Esophagus mucosa (tissue), 1 donor: ENCODE data around the gene BARHL1. TPM values are rescaled to one million over a fixed set of nuclear protein-coding genes. Genes with fewer than 3 reads are reported as not detected.
A peak's percentile ranks its signal among the peaks of the same experiment; 100 is the strongest.

ENCODE experiments used
- ATAC-seq: fragments of 200-7000 bp; cut with Tn5 transposase; one replicate; pipeline ENCODE4 v1.9.1; 2020
- total RNA-seq: library from RNA; stranded (reverse); gene quantifications from one replicate; pipeline ENCODE4 v1.2.4, GENCODE V29; 2023
- donor health status: DM: yes; HTN: yes; CAD: no.

BARHL1 gene
- total RNA-seq, 1 donor from 2014 or later: not detected

DNA sequence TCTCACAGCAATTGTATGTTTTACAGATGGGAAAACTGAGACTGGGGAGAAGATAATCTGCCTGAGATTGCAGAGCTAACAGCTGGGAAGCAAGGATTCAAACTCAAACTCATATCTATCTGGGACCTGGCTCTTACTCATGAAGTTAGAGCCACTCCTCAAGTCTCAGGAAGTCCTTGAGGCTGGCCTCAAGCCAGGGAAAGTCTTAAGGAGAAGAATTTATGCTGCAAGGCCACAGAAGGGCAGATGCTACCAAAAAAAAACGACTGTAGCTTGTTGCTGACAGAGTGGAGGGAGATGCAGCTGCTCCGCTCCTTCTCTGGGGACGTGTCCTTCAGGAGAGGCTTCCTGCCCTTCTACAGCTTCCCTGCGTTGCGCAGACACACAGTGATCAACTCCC lies 39.8 kb downstream of the BARHL1 start:
- no peak for ATAC-seq

DNA sequence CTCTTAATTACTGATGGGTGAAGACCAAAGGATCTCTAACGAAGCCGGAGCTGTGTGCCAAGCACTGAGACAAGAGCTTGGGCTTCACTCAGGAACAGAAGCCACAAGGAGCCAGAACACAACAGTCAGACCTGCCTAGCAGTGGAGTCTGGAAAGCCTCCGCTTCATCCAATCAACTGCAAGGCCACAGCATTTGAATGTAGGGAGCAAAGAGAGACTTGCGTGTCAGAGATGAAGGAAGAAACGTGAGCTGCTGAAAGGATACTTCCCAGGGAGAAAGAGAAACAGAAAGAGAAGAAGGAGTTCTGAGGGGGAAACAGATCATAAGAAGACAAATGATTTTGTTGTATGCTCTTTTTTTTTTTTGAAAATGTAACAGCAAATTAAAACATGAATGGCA lies 43.9 kb downstream of the BARHL1 start:
- ATAC-seq: no peak

DNA sequence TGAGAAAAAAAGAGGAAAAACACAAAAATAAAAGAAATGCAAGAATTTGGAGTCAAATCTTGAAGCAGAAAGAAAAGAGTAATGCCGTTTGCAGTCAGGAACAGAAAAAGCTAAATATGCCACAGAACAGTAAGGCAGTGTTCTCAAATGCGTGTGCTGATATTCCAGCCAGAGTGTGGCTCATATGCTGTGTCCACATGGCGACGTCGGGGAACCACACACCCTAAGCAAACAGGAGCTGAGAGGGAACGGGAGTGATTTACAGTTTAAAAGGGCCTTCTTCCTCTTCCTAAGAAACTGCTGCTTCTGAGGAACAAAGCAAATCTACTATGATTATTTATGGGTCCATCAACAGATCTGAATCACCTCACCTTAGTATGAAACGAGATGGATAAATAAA lies 44.7 kb downstream of the BARHL1 start:
- ATAC-seq: no peak

DNA sequence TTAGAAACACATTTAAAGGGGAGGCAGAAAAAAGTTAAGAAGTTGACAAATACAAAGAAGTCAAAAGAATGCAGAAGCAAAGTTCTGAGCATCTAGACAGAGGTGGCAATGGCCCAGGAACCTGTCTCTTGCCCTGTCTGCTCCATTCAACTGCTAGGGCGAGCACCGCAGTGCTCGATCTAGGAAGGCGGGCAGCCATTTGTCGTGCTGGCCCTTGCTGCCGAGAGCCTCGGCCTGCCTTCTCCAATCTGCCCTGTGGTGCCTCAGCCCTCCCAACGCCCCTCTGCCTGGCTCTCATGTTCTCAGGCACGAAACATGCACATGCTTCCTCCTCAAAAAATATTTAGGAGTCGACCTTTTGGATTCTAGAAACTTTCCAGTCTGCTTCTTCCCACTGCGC lies 45.2 kb downstream of the BARHL1 start:
- ATAC-seq: no peak

DNA sequence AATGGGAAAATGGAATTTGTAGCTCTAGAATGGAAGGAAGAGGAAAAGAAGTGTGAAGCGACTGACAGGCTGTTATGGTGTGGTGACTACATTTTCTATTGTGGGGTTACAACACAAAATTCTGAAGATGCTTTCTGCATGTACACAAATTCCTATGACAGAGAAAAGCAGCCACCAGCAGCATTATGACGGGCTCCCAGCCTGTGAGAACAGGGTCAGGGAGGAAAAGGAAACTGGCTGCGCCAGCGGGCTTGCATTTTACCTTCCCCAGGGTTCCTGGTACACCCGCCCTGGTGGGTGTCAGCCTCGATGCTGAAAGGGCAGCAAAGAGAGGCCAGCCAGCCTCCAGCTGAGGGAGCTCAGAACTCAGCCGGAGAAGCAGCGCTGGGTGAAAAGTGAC lies 46.3 kb downstream of the BARHL1 start:
- no peak for ATAC-seq

DNA sequence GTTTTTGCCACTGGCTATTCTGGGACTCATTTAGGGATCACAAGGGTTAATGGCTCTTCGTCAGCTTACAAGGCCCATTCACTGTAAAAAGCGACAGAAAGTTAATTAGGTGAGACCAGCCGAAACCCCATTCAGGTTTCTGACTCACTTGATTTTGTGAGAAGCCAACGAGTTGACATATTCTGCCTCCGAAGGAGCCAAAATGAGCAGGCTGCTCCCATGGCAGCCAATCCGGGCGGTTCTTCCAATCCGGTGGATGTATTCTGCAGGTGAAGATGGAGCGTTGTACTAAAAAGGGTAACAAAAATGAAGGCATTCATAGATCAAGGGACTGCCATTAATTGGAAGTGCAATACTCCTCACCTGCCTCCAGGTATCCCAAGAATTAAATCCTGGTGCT lies 47.7 kb downstream of the BARHL1 start:
- ATAC-seq: no peak

DNA sequence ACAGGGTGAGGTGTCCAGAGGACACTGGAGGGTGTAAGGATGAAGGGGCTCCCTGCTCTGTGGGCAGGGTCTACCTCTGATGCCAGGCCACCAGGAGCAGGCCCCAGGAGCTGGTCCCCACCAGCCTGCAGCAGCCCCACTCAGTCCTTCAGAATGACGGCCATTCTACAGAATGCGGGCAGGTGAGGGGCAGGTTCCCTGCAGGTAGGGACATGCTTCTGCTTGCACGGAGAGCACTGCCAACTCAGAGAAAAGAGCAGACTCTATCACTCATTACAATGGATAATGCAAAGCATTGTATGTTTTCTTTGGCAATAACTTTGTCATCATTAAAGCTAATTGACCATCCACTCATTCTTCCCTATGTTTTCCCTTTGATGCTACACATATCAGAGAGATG lies 48.4 kb downstream of the BARHL1 start:
- ATAC-seq: peak; percentile 62

DNA sequence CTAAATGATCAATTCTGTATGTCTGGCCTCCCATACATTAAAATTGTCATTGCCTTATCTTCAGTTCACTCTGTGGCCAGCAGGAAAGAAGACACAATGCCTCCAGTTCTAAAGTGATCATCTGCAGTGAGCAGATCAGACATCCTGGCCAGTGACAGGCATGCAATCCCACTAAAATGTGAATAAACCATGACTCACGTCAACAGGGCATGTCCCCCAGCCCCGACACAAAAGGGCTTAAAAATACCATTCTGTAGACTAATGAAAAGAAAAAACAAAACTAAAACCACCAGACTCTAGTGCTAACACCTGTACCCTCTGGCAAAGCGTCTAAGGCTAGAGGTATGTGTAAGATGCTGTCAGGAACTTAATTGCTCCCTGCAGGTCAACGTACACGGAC lies 48.9 kb downstream of the BARHL1 start:
- no peak for ATAC-seq

GRCh38 chr9:132631685-132632084 lies 49.3 kb downstream of the BARHL1 start:
- ATAC-seq: no peak

DNA sequence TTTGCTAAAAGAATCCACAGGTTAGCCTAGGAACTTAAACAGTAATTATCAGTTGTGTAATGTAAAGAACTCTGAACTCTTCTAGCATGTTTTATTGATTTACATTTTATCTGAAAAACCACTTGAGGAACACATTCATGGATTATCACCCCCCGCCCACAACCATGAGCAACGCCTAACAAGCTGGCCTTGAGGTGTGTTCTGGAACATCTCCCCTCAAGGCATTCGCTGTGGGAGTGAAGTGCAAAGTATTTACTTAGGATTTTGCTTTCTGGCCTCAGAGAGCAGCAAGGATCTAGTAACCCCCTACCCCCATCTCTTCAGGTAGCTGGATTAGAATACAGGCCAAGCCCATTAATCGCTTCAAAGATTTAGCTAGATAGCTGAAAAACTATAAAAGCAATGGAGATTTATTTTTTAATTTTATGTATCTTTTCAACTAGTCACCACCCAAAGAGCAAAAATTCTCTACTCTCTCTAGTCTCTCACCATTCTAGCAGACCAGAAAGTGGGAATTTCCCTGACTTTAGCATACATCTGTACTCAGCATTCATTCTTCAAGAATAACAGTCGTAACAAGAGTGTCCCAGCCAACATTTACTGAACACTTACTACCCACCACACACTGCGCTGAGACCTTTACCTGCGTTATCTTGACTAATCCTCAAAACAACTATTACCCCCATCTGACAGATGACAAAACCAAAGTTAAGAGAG lies 50.2 kb downstream of the BARHL1 start:
- ATAC-seq: no peak

DNA sequence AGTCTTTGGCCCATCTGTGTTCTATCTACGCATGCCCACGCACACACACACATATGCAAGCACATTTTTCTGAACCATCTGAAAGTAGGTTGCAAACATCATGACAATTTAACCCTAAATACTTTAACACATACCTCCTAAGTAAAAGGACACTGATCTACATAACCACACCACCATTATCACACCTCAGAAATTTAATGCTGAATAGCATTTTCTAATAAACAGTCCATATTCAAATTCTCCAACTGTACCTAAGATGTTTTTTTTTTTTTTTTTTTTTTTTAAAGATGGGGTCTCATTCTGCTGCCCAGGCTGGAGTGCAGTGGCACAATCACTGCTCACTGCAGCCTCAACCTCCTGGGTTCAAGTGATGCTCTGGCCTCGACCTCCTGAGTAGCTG lies 51.9 kb downstream of the BARHL1 start:
- ATAC-seq: no peak

DNA sequence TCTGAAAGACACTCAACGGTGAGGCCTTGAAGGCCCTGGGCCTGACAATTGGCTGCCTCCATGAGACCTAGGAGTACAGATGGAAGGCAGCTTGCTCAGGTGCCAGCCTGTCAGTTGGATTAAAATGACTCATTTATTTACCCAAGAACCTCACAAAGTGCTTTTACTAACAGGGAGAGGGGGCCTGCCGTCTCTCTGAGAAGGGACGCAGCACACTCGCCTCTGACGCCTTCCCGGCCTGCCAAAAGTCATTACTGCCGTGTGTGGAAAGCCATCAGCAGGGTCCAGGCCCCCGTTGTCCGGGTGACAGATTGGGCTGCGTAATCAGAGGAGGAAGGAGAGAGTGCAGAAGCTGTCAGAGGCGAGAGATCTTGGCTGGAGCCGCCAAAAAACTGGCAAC lies 54.9 kb downstream of the BARHL1 start:
- no peak for ATAC-seq

DNA sequence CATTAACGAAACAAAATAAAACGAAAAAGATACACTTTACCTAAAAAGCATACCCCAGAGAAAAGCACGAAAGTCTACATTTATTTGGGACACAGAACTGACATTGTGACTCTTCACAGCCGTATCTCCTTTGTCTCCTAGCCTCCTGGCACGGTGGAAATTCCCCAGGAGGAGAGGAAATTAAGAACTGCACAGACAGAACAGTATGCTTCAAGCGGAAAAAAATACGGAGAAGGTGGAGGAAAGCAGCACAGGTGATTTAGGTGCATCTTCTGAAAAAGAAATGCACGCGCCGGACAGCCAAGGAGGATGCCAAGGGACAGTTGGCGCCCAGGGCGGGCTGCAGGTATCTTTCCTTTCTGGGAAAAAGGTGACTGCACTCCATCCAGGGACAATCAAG lies 55.4 kb downstream of the BARHL1 start:
- no peak for ATAC-seq

DNA sequence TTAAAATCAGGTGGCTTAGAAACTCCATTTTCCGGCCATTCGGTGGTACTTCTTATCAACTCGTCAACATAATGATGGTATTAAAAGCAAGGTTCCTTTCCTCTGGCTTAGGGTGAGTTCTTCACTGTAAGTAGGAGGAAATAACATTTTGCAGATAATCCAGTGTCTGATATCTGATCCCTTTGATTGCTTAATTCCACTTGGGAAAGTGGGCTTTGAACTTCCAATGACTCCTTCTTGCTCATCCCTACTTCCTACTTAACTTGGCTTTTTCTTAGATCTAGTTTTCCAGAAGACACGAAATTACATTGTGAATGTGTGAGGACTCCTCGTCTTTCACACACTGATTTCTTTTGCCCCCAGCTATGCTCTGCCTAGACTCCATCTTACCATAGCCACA lies 55.8 kb downstream of the BARHL1 start:
- no peak for ATAC-seq

DNA sequence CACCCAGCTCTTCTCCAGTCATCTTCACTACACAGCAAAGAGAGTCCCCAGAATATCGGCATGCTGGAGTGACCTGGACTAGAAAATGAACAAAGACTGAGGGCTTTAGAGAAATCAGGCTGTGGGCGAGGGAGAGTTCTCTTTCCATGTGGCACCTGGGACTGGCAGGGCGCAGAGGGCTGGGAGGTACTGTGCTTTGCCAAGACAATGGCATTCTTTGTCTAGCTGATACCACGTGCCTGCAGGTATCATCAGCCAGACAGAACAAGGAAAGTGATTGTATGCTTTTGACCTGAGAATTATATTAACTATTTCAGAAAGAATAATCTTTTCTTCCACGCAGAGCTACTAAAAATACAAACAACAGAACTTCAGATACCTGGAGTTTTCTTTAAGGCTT lies 56.9 kb downstream of the BARHL1 start:
- ATAC-seq: peak; percentile 26

Other genes with a start within 250 kb of the BARHL1 start
- 19.1 TPM for gene SETX, start 227.6 kb upstream of the BARHL1 start, total RNA-seq
- 6.9 TPM for gene TTF1, start 175.8 kb upstream of the BARHL1 start, total RNA-seq
- gene CFAP77, start 172.4 kb upstream of the BARHL1 start, total RNA-seq: not detected
- gene DDX31, start 87.4 kb downstream of the BARHL1 start, total RNA-seq: 6.4 TPM
- 12.8 TPM for gene GTF3C4, start 87.9 kb downstream of the BARHL1 start, total RNA-seq